K562 (cell line): ENCODE measurements around the gene CDC25B.

ENCODE experiments used
- FOXK2 ChIP-seq, 2 experiments: fragments of 450-650 bp; IDR thresholded peaks in 1 of 2; conservative IDR thresholded peaks in 1 of 2; 2 replicates each; pipeline ENCODE4 v1.6.1; 2016; ENCODE audit warnings: low read depth in 2 of 2, mild to moderate bottlenecking in 1 of 2
- MED1 ChIP-seq: sonication (generic); formaldehyde crosslinking; IDR thresholded peaks from 2 replicates; pipeline ENCODE4 v1.8.1; 2023; ENCODE audit warnings: missing genetic modification reagents, borderline replicate concordance
- MEF2A ChIP-seq: IDR thresholded peaks from 2 replicates; pipeline ENCODE4 v1.6.1; 2011; ENCODE audit warnings: low read depth, mild to moderate bottlenecking, low read length, moderate library complexity; ENCODE audit not compliant: control insufficient read depth
- MYC ChIP-seq, 2 experiments: fragments of 250-450 bp in 1 of 2; sonication (Bioruptor Pico) in 1 of 2; IDR thresholded peaks; 2 replicates each; pipeline versions ENCODE4 v1.5.1 to v1.6.1; 2012 to 2021; ENCODE audit warnings: low read depth in 2 of 2, borderline replicate concordance in 1 of 2, improper control_type of control experiment in 1 of 2, low read length in 1 of 2, mild to moderate bottlenecking in 1 of 2, moderate library complexity in 1 of 2
- NR1H2 ChIP-seq: sonication (generic); formaldehyde crosslinking; IDR thresholded peaks from 2 replicates; pipeline ENCODE4 v1.4.0; 2020; ENCODE audit warnings: mild to moderate bottlenecking, missing genetic modification reagents
- POLR2A ChIP-seq: fragments of 450-650 bp; conservative IDR thresholded peaks from 2 replicates; pipeline ENCODE4 v1.6.1; 2016
- RFX5 ChIP-seq: IDR thresholded peaks from 2 replicates; pipeline ENCODE4 v1.6.1; 2011; ENCODE audit warnings: low read depth, mild to moderate bottlenecking, improper control_type of control experiment, low read length
- SMC3 ChIP-seq: conservative IDR thresholded peaks from 2 replicates; pipeline ENCODE4 v1.6.1; 2011; ENCODE audit warnings: low read depth, low read length, improper control_type of control experiment; ENCODE audit not compliant: insufficient read depth
- TAF15 ChIP-seq: fragments of 200-400 bp; formaldehyde crosslinking; IDR thresholded peaks from 2 replicates; pipeline ENCODE4 v1.6.1; 2017; ENCODE audit warnings: mild to moderate bottlenecking, low read depth, low read length, moderate library complexity
- TCF7 ChIP-seq: sonication (generic); IDR thresholded peaks from 2 replicates; pipeline ENCODE4 v1.6.1; 2016; ENCODE audit warnings: antibody characterized with exemption, borderline replicate concordance
- YY1 ChIP-seq, 3 experiments: IDR thresholded peaks; 2 replicates each; pipeline ENCODE4 v1.6.1; 2011; ENCODE audit warnings: low read length in 2 of 3, mild to moderate bottlenecking in 2 of 3, moderate library complexity in 2 of 3, borderline replicate concordance in 1 of 3, control low read depth in 1 of 3, low read depth in 1 of 3; ENCODE audit not compliant: insufficient read depth in 3 of 3, insufficient replicate concordance in 2 of 3, control insufficient read depth in 1 of 3, insufficient read length in 1 of 3; ENCODE audit errors: extremely low read depth in 1 of 3
- TF ChIP-seq, protein P1 (sequence below), 3 experiments: IDR thresholded peaks in 2 of 3; conservative IDR thresholded peaks in 1 of 3; 2 replicates each; pipeline ENCODE4 v1.5.1; 2011 to 2012; ENCODE audit warnings: low read length in 3 of 3, mild to moderate bottlenecking in 3 of 3, control low read depth in 2 of 3, improper control_type of control experiment in 1 of 3, inconsistent platforms in 1 of 3, low read depth in 1 of 3, mixed read lengths in 1 of 3, moderate library complexity in 1 of 3; ENCODE audit not compliant: insufficient read depth in 2 of 3
- TF ChIP-seq, protein P2 (sequence below): fragments of 250-450 bp; sonication (Bioruptor Pico); IDR thresholded peaks from 2 replicates; pipeline ENCODE4 v1.9.0; 2021; ENCODE audit warnings: mild to moderate bottlenecking, inconsistent platforms

DNA sequence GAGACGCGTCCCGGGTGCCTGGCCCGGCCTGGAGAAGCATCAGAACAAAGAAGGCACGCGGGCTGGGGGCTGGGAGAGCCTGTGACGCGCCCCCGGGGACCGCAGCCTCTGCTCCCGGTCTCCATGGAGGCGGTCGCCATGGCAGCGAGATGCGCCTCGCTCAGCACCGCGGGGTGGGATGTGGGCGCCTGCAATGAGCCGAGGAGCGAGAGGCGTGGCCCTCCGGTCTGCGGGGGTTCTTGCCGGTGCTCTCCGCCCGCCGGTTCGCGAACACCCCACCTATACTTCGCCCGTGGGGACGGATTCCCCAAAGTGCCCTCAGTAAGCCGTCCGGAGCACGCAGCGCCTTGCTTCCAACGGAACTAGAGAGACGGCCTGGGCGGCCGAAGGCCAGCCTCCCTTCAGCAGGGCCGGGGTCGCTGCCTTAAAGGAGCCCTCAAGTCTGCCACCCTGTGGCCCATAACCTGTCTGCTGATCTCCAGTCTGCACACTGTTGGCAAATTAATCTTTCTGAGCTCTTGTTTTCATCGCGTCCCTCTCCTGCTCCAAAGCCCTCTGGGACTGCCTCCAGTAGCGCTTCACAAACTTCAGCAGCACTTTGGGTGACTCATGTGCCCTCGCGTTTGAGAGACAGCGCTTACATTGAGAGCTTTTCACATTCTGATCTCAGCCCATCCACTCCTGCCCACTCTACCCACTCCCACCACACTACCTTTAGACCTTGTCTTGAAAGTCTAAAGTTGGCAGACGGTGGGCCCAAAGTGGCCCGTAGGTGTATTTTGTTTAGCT, 27.6 kb upstream of the CDC25B start:
- TF ChIP-seq, protein P1, sequence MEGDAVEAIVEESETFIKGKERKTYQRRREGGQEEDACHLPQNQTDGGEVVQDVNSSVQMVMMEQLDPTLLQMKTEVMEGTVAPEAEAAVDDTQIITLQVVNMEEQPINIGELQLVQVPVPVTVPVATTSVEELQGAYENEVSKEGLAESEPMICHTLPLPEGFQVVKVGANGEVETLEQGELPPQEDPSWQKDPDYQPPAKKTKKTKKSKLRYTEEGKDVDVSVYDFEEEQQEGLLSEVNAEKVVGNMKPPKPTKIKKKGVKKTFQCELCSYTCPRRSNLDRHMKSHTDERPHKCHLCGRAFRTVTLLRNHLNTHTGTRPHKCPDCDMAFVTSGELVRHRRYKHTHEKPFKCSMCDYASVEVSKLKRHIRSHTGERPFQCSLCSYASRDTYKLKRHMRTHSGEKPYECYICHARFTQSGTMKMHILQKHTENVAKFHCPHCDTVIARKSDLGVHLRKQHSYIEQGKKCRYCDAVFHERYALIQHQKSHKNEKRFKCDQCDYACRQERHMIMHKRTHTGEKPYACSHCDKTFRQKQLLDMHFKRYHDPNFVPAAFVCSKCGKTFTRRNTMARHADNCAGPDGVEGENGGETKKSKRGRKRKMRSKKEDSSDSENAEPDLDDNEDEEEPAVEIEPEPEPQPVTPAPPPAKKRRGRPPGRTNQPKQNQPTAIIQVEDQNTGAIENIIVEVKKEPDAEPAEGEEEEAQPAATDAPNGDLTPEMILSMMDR (IDR thresholded peaks at IDR 0.05 in 2 of 3, conservative IDR thresholded peaks at IDR 0.05 in 1 of 3; ENCODE audit: insufficient read depth in 2 of 3, low read depth in 1 of 3, low read length in 3 of 3): peak; percentile 44 to 52 (median 49); a peak in 5 of 6 replicates
- TF ChIP-seq YY1 (IDR thresholded peaks at IDR 0.05; ENCODE audit: borderline replicate concordance in 1 of 3, control insufficient read depth in 1 of 3, extremely low read depth in 1 of 3, insufficient read depth in 3 of 3, insufficient read length in 1 of 3, insufficient replicate concordance in 2 of 3, low read depth in 1 of 3, low read length in 2 of 3): no peak
- 0 out of 2 replicates have a peak, but pooled peaks have one; percentile 13 for TF ChIP-seq SMC3
- TF ChIP-seq MYC (IDR thresholded peaks at IDR 0.05; ENCODE audit: low read depth, low read length): no peak
- no peak for TF ChIP-seq MYC (CRISPR knock-in tag; IDR thresholded peaks at IDR 0.05; ENCODE audit: borderline replicate concordance, low read depth)
- TF ChIP-seq RFX5: no peak
- TF ChIP-seq MED1 (CRISPR knock-in tag): no peak
- TF ChIP-seq TAF15: no peak
- no peak for TF ChIP-seq TCF7
- no peak for TF ChIP-seq FOXK2 (conservative IDR thresholded peaks at IDR 0.05 in 1 of 2, IDR thresholded peaks at IDR 0.05 in 1 of 2; ENCODE audit: low read depth in 2 of 2)
- no peak for TF ChIP-seq NR1H2 (CRISPR knock-in tag)
- no peak for TF ChIP-seq MEF2A
- TF ChIP-seq, protein P2, sequence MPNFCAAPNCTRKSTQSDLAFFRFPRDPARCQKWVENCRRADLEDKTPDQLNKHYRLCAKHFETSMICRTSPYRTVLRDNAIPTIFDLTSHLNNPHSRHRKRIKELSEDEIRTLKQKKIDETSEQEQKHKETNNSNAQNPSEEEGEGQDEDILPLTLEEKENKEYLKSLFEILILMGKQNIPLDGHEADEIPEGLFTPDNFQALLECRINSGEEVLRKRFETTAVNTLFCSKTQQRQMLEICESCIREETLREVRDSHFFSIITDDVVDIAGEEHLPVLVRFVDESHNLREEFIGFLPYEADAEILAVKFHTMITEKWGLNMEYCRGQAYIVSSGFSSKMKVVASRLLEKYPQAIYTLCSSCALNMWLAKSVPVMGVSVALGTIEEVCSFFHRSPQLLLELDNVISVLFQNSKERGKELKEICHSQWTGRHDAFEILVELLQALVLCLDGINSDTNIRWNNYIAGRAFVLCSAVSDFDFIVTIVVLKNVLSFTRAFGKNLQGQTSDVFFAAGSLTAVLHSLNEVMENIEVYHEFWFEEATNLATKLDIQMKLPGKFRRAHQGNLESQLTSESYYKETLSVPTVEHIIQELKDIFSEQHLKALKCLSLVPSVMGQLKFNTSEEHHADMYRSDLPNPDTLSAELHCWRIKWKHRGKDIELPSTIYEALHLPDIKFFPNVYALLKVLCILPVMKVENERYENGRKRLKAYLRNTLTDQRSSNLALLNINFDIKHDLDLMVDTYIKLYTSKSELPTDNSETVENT: no peak
- TF ChIP-seq POLR2A: no peak
